NCI-H1694 (cell line): ENCODE data around the gene MEST.
A peak's percentile ranks its signal among the peaks of the same experiment; 100 is the strongest.
"Not testable (repeated sequence)": the region's sequence is repeated elsewhere in the genome, so short reads cannot be mapped to it uniquely, and the experiment has no call there.

Experiments used
- DNase-seq: peaks from one replicate; lab custom pipeline; 2025; lab: John Stamatoyannopoulos, UW

The MEST gene

GRCh38 chr7:130491841-130492522 is at the start of gene MEST:
Gene MEST, plus strand, starts transcription at chr7:130492085. Its CDS starts 229 bp downstream, at chr7:130492314.
- no peak for DNase-seq

GRCh38 chr7:130442601-130443000 is 49.3 kb upstream of the MEST start:
- DNase-seq, result no peak

GRCh38 chr7:130444234-130444633 is 47.7 kb upstream of the MEST start:
- no peak for DNase-seq

GRCh38 chr7:130444751-130445407 is 47.0 kb upstream of the MEST start:
- no peak for DNase-seq

- no peak for DNase-seq
These were observed 45.6 kb upstream of the MEST start for GRCh38 chr7:130446259-130446658.

GRCh38 chr7:130451344-130451743 is 40.5 kb upstream of the MEST start:
- DNase-seq, result not testable (repeated sequence)

GRCh38 chr7:130452951-130453350 is 38.9 kb upstream of the MEST start:
- DNase-seq, result peak; percentile 2

GRCh38 chr7:130454959-130455358 is 36.9 kb upstream of the MEST start:
- no peak for DNase-seq

- DNase-seq, result no peak
These were observed 33.6 kb upstream of the MEST start for GRCh38 chr7:130458257-130458656.

- DNase-seq, result no peak
These were observed 30.6 kb upstream of the MEST start for GRCh38 chr7:130461272-130461671.

- no peak for DNase-seq
These were observed 28.1 kb upstream of the MEST start for GRCh38 chr7:130463553-130464434.

GRCh38 chr7:130468612-130469011 is 23.3 kb upstream of the MEST start:
- DNase-seq, result no peak

GRCh38 chr7:130471974-130472373 is 19.9 kb upstream of the MEST start:
- DNase-seq, result no peak

GRCh38 chr7:130473289-130473688 is 18.6 kb upstream of the MEST start:
- no peak for DNase-seq

GRCh38 chr7:130473876-130474275 is 18.0 kb upstream of the MEST start:
- no peak for DNase-seq

- DNase-seq, result no peak
These were observed 16.1 kb upstream of the MEST start for GRCh38 chr7:130475776-130476175.

- no peak for DNase-seq
These were observed 15.4 kb upstream of the MEST start for GRCh38 chr7:130476297-130477150.

GRCh38 chr7:130478991-130479390 is 12.9 kb upstream of the MEST start:
- DNase-seq, result no peak

GRCh38 chr7:130479716-130480400 is 12.0 kb upstream of the MEST start:
- no peak for DNase-seq

- DNase-seq, result no peak
These were observed 10.0 kb upstream of the MEST start for GRCh38 chr7:130481898-130482297.

- DNase-seq, result no peak
These were observed 8.9 kb upstream of the MEST start for GRCh38 chr7:130483031-130483430.
